Lung (tissue), 12 donors: Measurements from ENCODE around the gene AZGP1. TPM values are rescaled to one million over a fixed set of nuclear protein-coding genes. Genes with fewer than 3 reads are reported as not detected.
"Not testable (repeated sequence)": the region's sequence is repeated elsewhere in the genome, so short reads cannot be mapped to it uniquely, and the experiment has no call there.

Source experiments
- ATAC-seq: fragments of 200-7000 bp; cut with Tn5 transposase; one replicate; pipeline ENCODE4 v1.9.1; 2020; ENCODE audit warnings: moderate number of reproducible peaks; ENCODE audit not compliant: insufficient read depth, low FRiP score
- DNase-seq, 3 donors: peaks; one replicate each; pipeline ENCODE4 v3.0.0-alpha.2; 2013 to 2017
- H3K27ac ChIP-seq, 2 donors: one replicate each; pipeline ENCODE4 v1.5.1; 2013; ENCODE audit warnings: mild to moderate bottlenecking in 2 of 2, moderate library complexity in 2 of 2, control low read depth in 1 of 2, inconsistent platforms in 1 of 2, low read depth in 1 of 2, low read length in 1 of 2
- H3K27me3 ChIP-seq, 3 donors: one replicate each; pipeline ENCODE4 v1.5.1; 2013; ENCODE audit warnings: low read length in 2 of 3; ENCODE audit not compliant: control insufficient read depth in 3 of 3, insufficient read depth in 3 of 3
- H3K36me3 ChIP-seq, 4 donors: one replicate each; pipeline ENCODE4 v1.5.1; 2013; ENCODE audit warnings: low read length in 4 of 4, mild to moderate bottlenecking in 1 of 4, moderate library complexity in 1 of 4; ENCODE audit not compliant: control insufficient read depth in 4 of 4, insufficient read depth in 4 of 4
- H3K4me1 ChIP-seq, 5 donors: one replicate each; pipeline ENCODE4 v1.5.1; 2013; ENCODE audit warnings: low read length in 5 of 5, mild to moderate bottlenecking in 2 of 5, moderate library complexity in 1 of 5; ENCODE audit not compliant: control insufficient read depth in 5 of 5, insufficient read depth in 5 of 5
- H3K4me3 ChIP-seq: one replicate; pipeline ENCODE4 v1.5.1; 2013; ENCODE audit warnings: mild to moderate bottlenecking, control low read depth, moderate library complexity
- H3K9ac ChIP-seq, 2 donors: one replicate each; pipeline ENCODE4 v1.5.1; 2013; ENCODE audit warnings: low read length in 2 of 2, control low read depth in 1 of 2; ENCODE audit not compliant: insufficient read depth in 1 of 2
- H3K9me3 ChIP-seq, 4 donors: one replicate each; pipeline ENCODE4 v1.5.1; 2013; ENCODE audit warnings: low read length in 3 of 4, mild to moderate bottlenecking in 1 of 4, moderate library complexity in 1 of 4; ENCODE audit not compliant: control insufficient read depth in 4 of 4, insufficient read depth in 3 of 4
- WGBS, 2 donors: extraction: QIAGEN DNeasy Blood & Tissue Kit; methylation state at CpG; one replicate each; pipeline ENCODE4 v1.1.7; 2013; 5-methylcytosine and 5-hydroxymethylcytosine counted together
- polyA plus RNA-seq, 2 donors: library from polyadenylated mRNA; stranded (reverse); fragments of 200-250 nt; gene quantifications; one replicate each; pipeline ENCODE4 v1.2.1, GENCODE V29; 2013
- total RNA-seq, 2 donors: library from RNA; depleted of rRNA in 1 of 2; stranded (reverse); fragments of >200 nt in 1 of 2; gene quantifications; one replicate each; pipeline ENCODE4 v1.2.1, GENCODE V29; 2014 to 2021
- TF ChIP-seq, protein P1 (sequence below): IDR thresholded peaks from 2 replicates; pipeline ENCODE4 v1.5.1; 2012; ENCODE audit warnings: mild to moderate bottlenecking; ENCODE audit errors: control extremely low read depth, extremely low read depth
- donor health status: control.
- donor health status: control.
- donor health status: Bipolar disorder and iron deficiency.
- donor health status: healthy.
- donor health status: DM: yes; HTN: yes; CAD: no.

AZGP1 gene
- total and polyA plus RNA-seq, 4 donors, result 4.1 to 82.8 (median 28.5) TPM

DNA sequence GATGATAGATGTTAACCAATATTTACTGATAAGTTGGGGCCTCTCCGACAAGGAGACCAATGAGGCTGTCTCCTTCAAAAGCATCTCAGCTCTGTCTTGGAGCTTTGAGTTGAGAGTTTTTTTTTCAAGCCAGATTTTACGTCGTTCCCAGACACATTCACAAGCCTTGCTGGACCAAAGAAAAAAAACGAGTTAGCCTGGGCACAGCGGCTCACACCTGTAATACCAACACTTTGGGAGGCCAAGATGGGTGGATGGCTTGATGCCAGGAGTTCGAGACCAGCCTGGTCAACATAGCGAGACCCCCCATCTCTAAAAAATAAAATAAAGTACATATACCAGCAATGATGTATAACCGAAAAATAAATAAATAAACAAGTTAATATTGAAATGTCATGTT lies 19.0 kb upstream of the AZGP1 start:
- H3K4me1 ChIP-seq, result peaks cover 0 to 14% (median 0%) of the 10 kb centered on the region in 5 donors
- H3K36me3 ChIP-seq, result no peaks in the 10 kb centered on the region
- H3K9me3 ChIP-seq, result no peaks in the 10 kb centered on the region
- 75 to 92% methylated on average over 8 of the region's 8 CpGs for WGBS, 2 donors
- no peak overlapping the region for H3K9ac ChIP-seq
- H3K27ac ChIP-seq, result no peak overlapping the region
- H3K4me3 ChIP-seq, result no peak overlapping the region
- TF ChIP-seq, protein P1, sequence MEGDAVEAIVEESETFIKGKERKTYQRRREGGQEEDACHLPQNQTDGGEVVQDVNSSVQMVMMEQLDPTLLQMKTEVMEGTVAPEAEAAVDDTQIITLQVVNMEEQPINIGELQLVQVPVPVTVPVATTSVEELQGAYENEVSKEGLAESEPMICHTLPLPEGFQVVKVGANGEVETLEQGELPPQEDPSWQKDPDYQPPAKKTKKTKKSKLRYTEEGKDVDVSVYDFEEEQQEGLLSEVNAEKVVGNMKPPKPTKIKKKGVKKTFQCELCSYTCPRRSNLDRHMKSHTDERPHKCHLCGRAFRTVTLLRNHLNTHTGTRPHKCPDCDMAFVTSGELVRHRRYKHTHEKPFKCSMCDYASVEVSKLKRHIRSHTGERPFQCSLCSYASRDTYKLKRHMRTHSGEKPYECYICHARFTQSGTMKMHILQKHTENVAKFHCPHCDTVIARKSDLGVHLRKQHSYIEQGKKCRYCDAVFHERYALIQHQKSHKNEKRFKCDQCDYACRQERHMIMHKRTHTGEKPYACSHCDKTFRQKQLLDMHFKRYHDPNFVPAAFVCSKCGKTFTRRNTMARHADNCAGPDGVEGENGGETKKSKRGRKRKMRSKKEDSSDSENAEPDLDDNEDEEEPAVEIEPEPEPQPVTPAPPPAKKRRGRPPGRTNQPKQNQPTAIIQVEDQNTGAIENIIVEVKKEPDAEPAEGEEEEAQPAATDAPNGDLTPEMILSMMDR, result no peak
- H3K27me3 ChIP-seq, result no peaks in the 10 kb centered on the region
- ATAC-seq (no peak), DNase-seq (no peak)

DNA sequence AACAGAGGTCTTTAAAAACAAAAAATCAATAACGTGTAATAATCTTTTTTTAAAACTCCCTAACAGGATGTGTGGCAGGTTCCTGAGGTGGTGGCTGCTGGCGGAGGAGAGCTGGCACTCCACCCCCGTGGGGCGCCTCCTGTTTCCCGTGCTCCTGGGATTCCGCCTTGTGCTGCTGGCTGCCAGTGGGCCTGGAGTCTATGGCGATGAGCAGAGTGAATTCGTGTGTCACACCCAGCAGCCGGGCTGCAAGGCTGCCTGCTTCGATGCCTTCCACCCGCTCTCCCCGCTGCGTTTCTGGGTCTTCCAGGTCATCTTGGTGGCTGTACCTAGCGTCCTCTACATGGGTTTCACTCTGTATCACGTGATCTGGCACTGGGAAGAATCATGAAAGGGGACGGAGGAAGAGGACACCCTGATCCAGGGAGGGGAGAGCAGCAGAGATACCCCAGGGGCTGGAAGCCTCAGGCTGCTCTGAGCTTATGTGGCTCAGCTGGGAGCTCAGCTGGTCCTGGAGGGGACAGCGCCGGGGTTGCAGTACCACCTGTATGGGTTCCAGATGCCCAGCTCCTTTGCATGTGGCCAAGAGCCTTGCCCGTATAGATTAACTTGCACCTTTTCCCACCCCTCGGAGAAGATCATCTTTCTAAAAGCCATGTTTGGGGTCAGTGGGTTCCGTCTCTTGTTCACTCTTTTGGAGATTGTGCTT lies 16.7 kb upstream of the AZGP1 start:
- Histone ChIP-seq H3K36me3 (no peaks in the 10 kb centered on the region), H3K4me3 (no peak overlapping the region), H3K27ac (no peak overlapping the region), H3K9ac (no peak overlapping the region), H3K27me3 (no peaks in the 10 kb centered on the region), H3K4me1 (peaks cover 0 to 9% (median 0%) of the 10 kb centered on the region in 5 donors), H3K9me3 (no peaks in the 10 kb centered on the region)
- no peak for ATAC-seq
- TF ChIP-seq, protein P1, result no peak
- WGBS, 2 donors, result 60 to 66% methylated on average over 21 of the region's 21 CpGs
- no peak for DNase-seq

DNA sequence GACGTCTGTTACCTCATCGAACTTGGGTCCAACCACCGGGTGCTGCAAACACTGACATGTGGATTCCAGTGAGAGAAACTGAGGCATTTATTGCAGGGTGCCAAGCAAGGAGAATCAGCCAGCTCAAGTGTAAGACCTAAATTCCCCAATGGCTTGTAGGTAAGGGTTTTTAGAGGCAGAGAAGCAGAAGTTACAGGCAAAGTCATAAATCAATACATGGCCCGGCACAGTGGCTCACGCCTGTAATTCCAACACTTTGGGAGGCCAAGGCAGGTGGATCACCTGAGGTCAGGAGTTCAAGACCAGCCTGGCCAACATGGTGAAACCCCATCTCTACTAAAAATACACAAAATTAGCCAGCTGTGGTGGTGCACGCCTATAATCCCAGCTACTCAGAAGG lies 15.7 kb upstream of the AZGP1 start:
- H3K27ac ChIP-seq, DNase-seq, ATAC-seq, H3K27me3 ChIP-seq, H3K9me3 ChIP-seq, H3K4me1 ChIP-seq, H3K36me3 ChIP-seq, H3K9ac ChIP-seq, H3K4me3 ChIP-seq: not testable (repeated sequence)
- 72 to 81% methylated on average over 6 of the region's 6 CpGs for WGBS, 2 donors

DNA sequence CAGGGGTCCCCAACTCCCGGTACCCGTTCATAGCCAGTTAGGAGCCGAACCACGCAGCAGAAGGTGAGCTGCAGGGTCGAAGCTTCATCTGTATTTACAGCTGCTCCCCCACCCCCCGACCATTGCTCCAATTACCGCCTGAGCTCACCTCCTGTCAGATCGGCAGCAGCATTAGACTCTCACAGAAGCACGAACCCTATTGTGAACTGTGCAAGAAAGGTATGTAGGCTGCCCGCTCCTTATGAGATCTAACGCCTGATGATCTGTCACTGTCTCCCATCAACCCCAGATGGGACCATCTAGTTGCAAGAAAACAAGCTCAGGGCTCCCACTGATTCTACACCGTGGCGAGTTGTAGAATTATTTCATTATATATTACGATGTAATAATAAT lies 14.6 kb upstream of the AZGP1 start:
- Histone ChIP-seq H3K4me3 (no peak overlapping the region), H3K27me3 (no peaks in the 10 kb centered on the region), H3K9ac (peak overlapping the region in 1 of 2 donors; percentile 13), H3K4me1 (peaks cover 0 to 1% (median 0%) of the 10 kb centered on the region in 5 donors), H3K36me3 (no peaks in the 10 kb centered on the region), H3K9me3 (no peaks in the 10 kb centered on the region), H3K27ac (no peak overlapping the region)
- ATAC-seq, result no peak
- DNase-seq, result no peak
- TF ChIP-seq, protein P1, result no peak
- WGBS, 2 donors, result 47 to 54% methylated on average over 14 of the region's 14 CpGs
